SK-N-MC (cell line): ENCODE data around the gene TXNL1.
A peak's percentile ranks its signal among the peaks of the same experiment; 100 is the strongest.
"Not testable (repeated sequence)": the region's sequence is repeated elsewhere in the genome, so short reads cannot be mapped to it uniquely, and the experiment has no call there.

Experiments used
- DNase-seq: peaks from one replicate; pipeline ENCODE4 v3.0.0-alpha.2; 2011; ENCODE audit warnings: low read depth, low spot score
- H3K27ac ChIP-seq: fragments of 200-600 bp; sonication (generic); 2 replicates; pipeline ENCODE4 v1.5.1; 2016; ENCODE audit warnings: mixed run types
- H3K36me3 ChIP-seq: fragments of 200-600 bp; sonication (generic); 2 replicates; pipeline ENCODE4 v1.6.1; 2017; ENCODE audit warnings: antibody characterized with exemption, low read length, mixed read lengths; ENCODE audit not compliant: insufficient read depth
- H3K4me3 ChIP-seq: fragments of 200-600 bp; sonication (generic); 2 replicates; pipeline ENCODE4 v1.5.1; 2016
- H3K9ac ChIP-seq: fragments of 200-600 bp; sonication (generic); 2 replicates; pipeline ENCODE4 v1.8.0; 2017; ENCODE audit warnings: mixed run types, mixed read lengths; ENCODE audit not compliant: insufficient read length
- H3K9me3 ChIP-seq: fragments of 200-600 bp; sonication (generic); 2 replicates; pipeline ENCODE4 v1.6.1; 2017; ENCODE audit warnings: low read depth, mild to moderate bottlenecking, antibody characterized with exemption, low read length, moderate library complexity, mixed read lengths
- EZH2 ChIP-seq: fragments of 200-600 bp; sonication (generic); IDR thresholded peaks from one replicate; pipeline ENCODE4 v1.6.1; 2017; ENCODE audit warnings: antibody characterized with exemption
- FOXP2 ChIP-seq: optimal IDR thresholded peaks from 2 replicates; pipeline ENCODE3; 2011; ENCODE audit warnings: mild to moderate bottlenecking, moderate library complexity; ENCODE audit not compliant: insufficient read depth; ENCODE audit errors: extremely low read length, control extremely low read depth
- POLR2AphosphoS5 ChIP-seq: IDR thresholded peaks from 2 replicates; pipeline ENCODE4 v1.6.1; 2012; ENCODE audit warnings: mild to moderate bottlenecking, low read depth, low read length, borderline replicate concordance

The TXNL1 gene

GRCh38 chr18:56580026-56580425 lies 58.4 kb downstream of the TXNL1 start:
- no peaks in the 10 kb centered on the region for H3K36me3 ChIP-seq
- no peak overlapping the region for H3K9ac ChIP-seq
- TF ChIP-seq FOXP2 (no peak), EZH2 (no peak), POLR2AphosphoS5 (no peak)
- H3K9me3 ChIP-seq, result no peaks in the 10 kb centered on the region
- no peak for DNase-seq
- H3K27ac ChIP-seq, result no peak overlapping the region
- no peak overlapping the region for H3K4me3 ChIP-seq

GRCh38 chr18:56579451-56579850 lies 58.9 kb downstream of the TXNL1 start:
- H3K27ac ChIP-seq, result no peak overlapping the region
- no peaks in the 10 kb centered on the region for H3K9me3 ChIP-seq
- no peak for DNase-seq
- no peaks in the 10 kb centered on the region for H3K36me3 ChIP-seq
- TF ChIP-seq FOXP2 (no peak), POLR2AphosphoS5 (no peak), EZH2 (no peak)
- H3K4me3 ChIP-seq, result no peak overlapping the region
- no peak overlapping the region for H3K9ac ChIP-seq

GRCh38 chr18:56576826-56577573 lies 61.4 kb downstream of the TXNL1 start:
- peak overlapping the region; percentile 17 for H3K4me3 ChIP-seq
- no peak overlapping the region for H3K27ac ChIP-seq
- TF ChIP-seq FOXP2, result no peak
- TF ChIP-seq POLR2AphosphoS5, result no peak
- no peak for TF ChIP-seq EZH2
- no peaks in the 10 kb centered on the region for H3K36me3 ChIP-seq
- DNase-seq, result no peak
- no peaks in the 10 kb centered on the region for H3K9me3 ChIP-seq
- H3K9ac ChIP-seq, result no peak overlapping the region

GRCh38 chr18:56575819-56576663 lies 62.4 kb downstream of the TXNL1 start:
- H3K36me3 ChIP-seq, result no peaks in the 10 kb centered on the region

GRCh38 chr18:56574861-56575260 lies 63.5 kb downstream of the TXNL1 start:
- no peak overlapping the region for H3K27ac ChIP-seq
- H3K36me3 ChIP-seq, result no peaks in the 10 kb centered on the region
- no peak overlapping the region for H3K4me3 ChIP-seq
- TF ChIP-seq FOXP2, result no peak
- TF ChIP-seq POLR2AphosphoS5, result no peak
- TF ChIP-seq EZH2, result no peak
- no peak overlapping the region for H3K9ac ChIP-seq
- no peaks in the 10 kb centered on the region for H3K9me3 ChIP-seq
- DNase-seq, result no peak

More at GRCh38 chr18:56575819-56576663, 62.4 kb downstream of the TXNL1 start:
- Histone ChIP-seq H3K4me3 (peak overlapping the region; percentile 17), H3K27ac (no peak overlapping the region; the same call in 1 of the 2 replicates), H3K9ac (no peak overlapping the region), H3K9me3 (no peaks in the 10 kb centered on the region)
- TF ChIP-seq FOXP2 (no peak), POLR2AphosphoS5 (no peak), EZH2 (no peak)
- peak; percentile 70 for DNase-seq

- H3K27ac ChIP-seq, H3K4me3 ChIP-seq, H3K9ac ChIP-seq, H3K36me3 ChIP-seq, H3K9me3 ChIP-seq, DNase-seq: not testable (repeated sequence)
These were observed 66.1 kb downstream of the TXNL1 start for GRCh38 chr18:56572267-56572666.

- no peaks in the 10 kb centered on the region for H3K9me3 ChIP-seq
- TF ChIP-seq POLR2AphosphoS5 (no peak), FOXP2 (no peak), EZH2 (no peak)
- H3K9ac ChIP-seq, result no peak overlapping the region
- H3K4me3 ChIP-seq, result no peak overlapping the region
- DNase-seq, result no peak
- H3K27ac ChIP-seq, result no peak overlapping the region
- H3K36me3 ChIP-seq, result no peaks in the 10 kb centered on the region
These were observed 67.4 kb downstream of the TXNL1 start for GRCh38 chr18:56570978-56571377.

GRCh38 chr18:56569416-56569815 lies 69.0 kb downstream of the TXNL1 start:
- Histone ChIP-seq H3K9ac (no peak overlapping the region), H3K9me3 (no peaks in the 10 kb centered on the region), H3K4me3 (no peak overlapping the region), H3K36me3 (no peaks in the 10 kb centered on the region), H3K27ac (no peak overlapping the region)
- TF ChIP-seq POLR2AphosphoS5, result no peak
- no peak for TF ChIP-seq EZH2
- TF ChIP-seq FOXP2, result no peak
- DNase-seq, result no peak
